Loucy (cell line): ENCODE results near the gene RCC2.

Source experiments
- CTCF ChIP-seq: fragments of 200-600 bp; sonication (generic); conservative IDR thresholded peaks from 2 replicates; pipeline ENCODE4 v1.5.1; 2014; ENCODE audit warnings: mild to moderate bottlenecking, antibody characterized with exemption, low read length
- EZH2phosphoT487 ChIP-seq: fragments of 200-600 bp; IDR thresholded peaks from 2 replicates; pipeline ENCODE4 v1.6.1; 2018; ENCODE audit warnings: antibody characterized with exemption, mild to moderate bottlenecking, moderate library complexity, borderline replicate concordance

GRCh38 chr1:17422461-17422860, 17.0 kb downstream of the RCC2 start:
- no peak for TF ChIP-seq CTCF
- no peak for TF ChIP-seq EZH2phosphoT487
